Fibroblast of mammary gland (primary cell): Measurements from ENCODE around the gene THBS1.

Experiments
- DNase-seq: peaks from one replicate; pipeline ENCODE4 v3.0.0-alpha.2; 2010; ENCODE audit warnings: low read depth
- H3K4me3 ChIP-seq: 2 replicates; pipeline ENCODE4 v1.5.1; 2011; ENCODE audit warnings: low read depth, mild to moderate bottlenecking, low read length, moderate library complexity; ENCODE audit not compliant: control insufficient read depth
- TF ChIP-seq, protein P1 (sequence below): conservative IDR thresholded peaks from 2 replicates; pipeline ENCODE4 v1.5.1; 2011; ENCODE audit warnings: low read depth, low read length, inconsistent platforms; ENCODE audit not compliant: control insufficient read depth, insufficient read depth

The THBS1 gene

DNA sequence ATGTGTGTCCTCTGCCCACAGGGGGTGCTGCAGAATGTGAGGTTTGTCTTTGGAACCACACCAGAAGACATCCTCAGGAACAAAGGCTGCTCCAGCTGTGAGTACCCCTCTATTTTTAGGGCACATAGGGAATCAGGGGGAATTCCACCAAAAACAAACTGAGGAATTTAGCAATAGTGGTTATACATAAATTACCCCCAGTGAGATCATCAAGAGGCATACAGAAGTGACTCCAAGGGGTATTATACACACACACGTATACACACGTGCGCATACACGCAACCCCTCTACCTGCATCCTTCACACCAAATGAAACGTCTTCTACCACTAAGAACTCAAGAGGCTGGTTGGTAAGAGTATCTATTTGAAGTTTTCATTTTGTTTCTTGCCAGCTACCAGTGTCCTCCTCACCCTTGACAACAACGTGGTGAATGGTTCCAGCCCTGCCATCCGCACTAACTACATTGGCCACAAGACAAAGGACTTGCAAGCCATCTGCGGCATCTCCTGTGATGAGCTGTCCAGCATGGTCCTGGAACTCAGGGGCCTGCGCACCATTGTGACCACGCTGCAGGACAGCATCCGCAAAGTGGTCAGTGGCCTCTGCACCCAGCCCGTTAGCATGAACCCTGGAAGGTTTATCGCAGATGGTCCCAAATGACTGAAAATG, 2.9 kb downstream of the THBS1 start:
- H3K4me3 ChIP-seq: peak overlapping the region; percentile 85
- TF ChIP-seq, protein P1, sequence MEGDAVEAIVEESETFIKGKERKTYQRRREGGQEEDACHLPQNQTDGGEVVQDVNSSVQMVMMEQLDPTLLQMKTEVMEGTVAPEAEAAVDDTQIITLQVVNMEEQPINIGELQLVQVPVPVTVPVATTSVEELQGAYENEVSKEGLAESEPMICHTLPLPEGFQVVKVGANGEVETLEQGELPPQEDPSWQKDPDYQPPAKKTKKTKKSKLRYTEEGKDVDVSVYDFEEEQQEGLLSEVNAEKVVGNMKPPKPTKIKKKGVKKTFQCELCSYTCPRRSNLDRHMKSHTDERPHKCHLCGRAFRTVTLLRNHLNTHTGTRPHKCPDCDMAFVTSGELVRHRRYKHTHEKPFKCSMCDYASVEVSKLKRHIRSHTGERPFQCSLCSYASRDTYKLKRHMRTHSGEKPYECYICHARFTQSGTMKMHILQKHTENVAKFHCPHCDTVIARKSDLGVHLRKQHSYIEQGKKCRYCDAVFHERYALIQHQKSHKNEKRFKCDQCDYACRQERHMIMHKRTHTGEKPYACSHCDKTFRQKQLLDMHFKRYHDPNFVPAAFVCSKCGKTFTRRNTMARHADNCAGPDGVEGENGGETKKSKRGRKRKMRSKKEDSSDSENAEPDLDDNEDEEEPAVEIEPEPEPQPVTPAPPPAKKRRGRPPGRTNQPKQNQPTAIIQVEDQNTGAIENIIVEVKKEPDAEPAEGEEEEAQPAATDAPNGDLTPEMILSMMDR: peak; percentile 48
- peak; percentile 60 for DNase-seq

DNA sequence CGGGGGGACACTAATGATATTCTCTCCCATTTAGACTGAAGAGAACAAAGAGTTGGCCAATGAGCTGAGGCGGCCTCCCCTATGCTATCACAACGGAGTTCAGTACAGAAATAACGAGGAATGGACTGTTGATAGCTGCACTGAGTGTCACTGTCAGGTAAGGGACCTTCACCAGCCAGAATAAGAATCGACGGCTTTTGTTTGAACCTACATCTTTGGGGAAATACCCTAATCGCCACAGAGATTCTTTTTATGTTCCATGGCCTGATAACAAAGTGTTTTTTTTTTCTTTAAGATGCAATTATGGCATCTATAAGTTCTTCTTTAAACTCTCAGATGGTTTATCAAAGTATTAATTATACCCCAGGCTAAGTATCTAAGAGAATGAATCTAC, 3.4 kb downstream of the THBS1 start:
- DNase-seq: no peak
- peak overlapping the region; percentile 85 for H3K4me3 ChIP-seq
- TF ChIP-seq, protein P1: no peak

DNA sequence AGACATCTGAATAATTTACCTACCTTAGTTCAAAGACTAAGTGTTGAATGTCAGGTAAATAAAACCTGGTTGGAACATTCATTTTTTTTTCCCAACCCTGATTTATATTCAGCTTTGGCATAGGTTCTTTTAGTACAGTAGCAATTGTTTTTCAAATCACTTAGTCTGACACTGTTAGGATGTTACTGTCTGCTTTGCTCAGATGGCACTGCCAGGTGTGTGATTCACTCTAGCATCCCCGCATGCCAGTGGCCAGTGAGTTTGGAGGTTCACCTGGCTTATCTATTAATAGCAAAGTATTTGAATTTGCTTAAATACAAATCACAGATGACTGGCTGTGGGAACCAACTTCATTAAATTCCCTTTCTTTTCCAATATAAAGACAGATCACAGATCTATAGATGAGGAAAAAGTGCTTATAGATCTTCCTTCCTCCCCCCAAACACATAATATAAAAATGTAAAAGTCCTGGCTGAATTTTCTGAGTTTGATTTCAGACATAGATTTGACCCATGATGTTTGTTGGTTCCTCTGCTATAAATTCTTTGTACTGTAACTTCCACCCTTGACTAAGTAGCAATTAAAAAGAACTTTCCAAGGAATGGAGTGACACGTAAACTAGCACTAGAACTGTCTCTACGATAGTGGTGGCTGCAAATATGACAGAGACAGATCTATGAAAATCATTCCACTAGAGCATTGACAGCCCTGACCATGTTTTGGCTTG, 3.9 kb downstream of the THBS1 start:
- H3K4me3 ChIP-seq: peak overlapping the region; percentile 85
- no peak for DNase-seq
- TF ChIP-seq, protein P1: no peak

DNA sequence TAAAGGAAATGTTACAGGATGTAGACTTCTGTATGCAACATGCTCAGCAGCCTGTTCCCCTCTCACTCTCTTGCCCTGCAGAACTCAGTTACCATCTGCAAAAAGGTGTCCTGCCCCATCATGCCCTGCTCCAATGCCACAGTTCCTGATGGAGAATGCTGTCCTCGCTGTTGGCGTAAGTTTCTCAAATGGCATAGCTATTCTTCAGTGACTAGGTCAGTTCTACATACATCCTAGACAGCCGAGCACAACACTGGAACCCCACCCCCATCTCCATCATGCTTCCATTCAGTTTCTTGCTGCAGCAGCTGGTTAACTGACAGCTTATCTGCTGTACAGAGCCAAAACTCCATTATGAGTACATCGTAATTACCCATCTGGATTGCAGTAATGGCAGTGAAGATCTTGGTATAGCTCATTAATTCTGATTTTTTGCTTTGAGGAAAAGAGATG, 4.5 kb downstream of the THBS1 start:
- peak; percentile 21 for DNase-seq
- no peak overlapping the region for H3K4me3 ChIP-seq
- TF ChIP-seq, protein P1: no peak

DNA sequence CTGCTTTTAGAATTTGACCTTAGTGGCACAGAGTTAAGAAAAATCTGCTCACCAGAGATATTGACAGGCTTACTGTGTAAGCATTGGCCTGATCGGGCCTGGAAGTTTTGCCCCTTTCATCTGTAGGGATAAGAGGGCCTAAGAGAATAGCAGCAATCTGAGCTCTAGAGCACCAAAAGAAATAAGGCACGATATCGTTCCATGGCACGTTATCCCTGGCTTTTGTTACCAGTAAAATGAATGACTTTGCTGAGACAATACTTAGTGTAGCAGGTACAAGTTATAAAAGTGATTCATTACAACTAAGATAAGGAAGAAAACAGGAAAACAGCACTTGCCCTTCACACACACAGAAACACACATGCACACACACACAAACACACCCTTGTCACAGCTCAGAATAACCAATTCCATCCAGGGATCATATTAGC, 5.0 kb downstream of the THBS1 start:
- no peak for DNase-seq
- no peak overlapping the region for H3K4me3 ChIP-seq
- TF ChIP-seq, protein P1: no peak

DNA sequence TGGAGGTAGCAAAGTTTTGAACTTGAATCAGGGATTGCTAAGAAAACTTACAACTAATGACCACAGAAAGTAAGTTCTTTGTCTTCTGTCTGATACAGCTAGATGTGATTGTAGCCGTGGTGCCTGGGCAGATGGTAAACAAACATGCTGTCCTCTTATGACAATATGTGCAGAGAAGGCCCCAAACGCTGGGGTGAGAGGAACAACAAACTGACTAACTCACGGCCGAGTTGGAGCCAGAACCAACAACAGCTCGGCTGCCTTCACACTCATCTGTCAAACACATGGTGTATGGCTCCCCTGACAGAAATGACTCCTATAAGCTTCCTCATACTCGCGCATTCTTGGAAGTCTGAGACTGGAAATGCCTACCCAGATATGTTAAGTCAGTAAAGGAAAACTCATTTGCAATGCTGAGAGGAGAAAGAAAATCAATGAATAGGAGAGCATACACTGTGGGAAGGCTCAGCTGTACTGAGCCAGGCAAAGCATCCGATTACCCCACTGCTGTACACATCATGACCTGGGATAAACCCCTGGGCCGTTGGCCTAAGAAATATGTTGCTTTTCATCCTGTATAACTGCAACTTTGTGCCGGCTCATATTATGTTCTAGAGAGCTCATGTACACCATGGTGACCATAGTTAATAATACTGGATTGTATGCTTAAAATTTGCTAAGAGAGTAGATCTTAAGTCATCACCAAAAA, 5.7 kb downstream of the THBS1 start:
- no peak overlapping the region for H3K4me3 ChIP-seq
- peak; percentile 94 for DNase-seq

More for the DNA sequence above, 5.7 kb downstream of the THBS1 start:
- TF ChIP-seq, protein P1: no peak
